Measurements from ENCODE around the gene COMMD4.

GRCh38 chr15:75366163-75366562 is 30.3 kb downstream of the COMMD4 start:
- TF ChIP-seq CTCF (conservative IDR thresholded peaks at IDR 0.05; ENCODE audit: low read length) = no peak
- no peak for TF ChIP-seq EZH2phosphoT487 (IDR thresholded peaks at IDR 0.05; ENCODE audit: borderline replicate concordance, low read depth, low read length)

Data from OCI-LY7 (cell line).